IPS-20b (cell line): ENCODE data around the gene NIPAL3.
A peak's percentile ranks its signal among the peaks of the same experiment; 100 is the strongest.
"Not testable (repeated sequence)": the region's sequence is repeated elsewhere in the genome, so short reads cannot be mapped to it uniquely, and the experiment has no call there.

Source experiments
- H3K27ac ChIP-seq: one replicate; pipeline ENCODE4 v1.5.1; 2013; ENCODE audit warnings: low read length
- H3K27me3 ChIP-seq: 2 replicates; pipeline ENCODE4 v1.6.1; 2013; ENCODE audit warnings: mild to moderate bottlenecking, low read length, inconsistent platforms; ENCODE audit not compliant: insufficient read depth
- H3K36me3 ChIP-seq: 2 replicates; pipeline ENCODE4 v1.6.1; 2013; ENCODE audit warnings: low read depth, mild to moderate bottlenecking, inconsistent platforms, low read length, moderate library complexity; ENCODE audit not compliant: insufficient read depth
- H3K4me1 ChIP-seq: 2 replicates; pipeline ENCODE4 v1.6.1; 2013; ENCODE audit warnings: mild to moderate bottlenecking, control low read depth, inconsistent platforms, low read length, moderate library complexity; ENCODE audit not compliant: insufficient read depth
- H3K4me3 ChIP-seq: 2 replicates; pipeline ENCODE4 v1.5.1; 2013; ENCODE audit warnings: mild to moderate bottlenecking, low read length, inconsistent platforms
- H3K9ac ChIP-seq: 2 replicates; pipeline ENCODE4 v1.6.1; 2013; ENCODE audit warnings: low read depth, mild to moderate bottlenecking, inconsistent platforms, low read length, moderate library complexity
- H3K9me3 ChIP-seq: 2 replicates; pipeline ENCODE4 v1.6.1; 2013; ENCODE audit warnings: mild to moderate bottlenecking, low read depth, low read length, inconsistent platforms; ENCODE audit not compliant: insufficient read depth

The NIPAL3 gene

DNA sequence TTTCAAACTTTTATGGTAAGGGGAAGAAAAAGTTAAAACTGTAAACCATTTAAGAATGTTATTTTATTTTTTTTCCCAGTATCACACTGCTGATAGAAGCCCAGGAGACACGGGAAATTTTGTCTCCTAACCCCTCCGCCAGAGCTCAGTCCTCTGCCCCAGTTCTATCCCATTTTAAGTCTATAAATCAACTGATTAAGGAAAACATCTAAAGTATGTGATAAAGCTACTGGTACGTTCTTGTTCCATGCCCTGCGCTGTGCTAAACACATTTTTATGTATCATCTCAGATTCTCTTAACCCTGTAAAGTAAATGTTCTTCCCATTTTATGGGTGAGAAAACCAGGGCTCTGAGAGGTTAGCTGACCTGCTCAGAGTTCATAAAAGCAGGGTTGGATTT is 34.7 kb downstream of the NIPAL3 start:
- H3K36me3 ChIP-seq = no peaks in the 10 kb centered on the region
- no peak overlapping the region for H3K4me3 ChIP-seq
- no peaks in the 10 kb centered on the region for H3K4me1 ChIP-seq
- H3K27me3 ChIP-seq = no peaks in the 10 kb centered on the region
- no peaks in the 10 kb centered on the region for H3K9me3 ChIP-seq
- no peak overlapping the region for H3K9ac ChIP-seq
- no peak overlapping the region for H3K27ac ChIP-seq

DNA sequence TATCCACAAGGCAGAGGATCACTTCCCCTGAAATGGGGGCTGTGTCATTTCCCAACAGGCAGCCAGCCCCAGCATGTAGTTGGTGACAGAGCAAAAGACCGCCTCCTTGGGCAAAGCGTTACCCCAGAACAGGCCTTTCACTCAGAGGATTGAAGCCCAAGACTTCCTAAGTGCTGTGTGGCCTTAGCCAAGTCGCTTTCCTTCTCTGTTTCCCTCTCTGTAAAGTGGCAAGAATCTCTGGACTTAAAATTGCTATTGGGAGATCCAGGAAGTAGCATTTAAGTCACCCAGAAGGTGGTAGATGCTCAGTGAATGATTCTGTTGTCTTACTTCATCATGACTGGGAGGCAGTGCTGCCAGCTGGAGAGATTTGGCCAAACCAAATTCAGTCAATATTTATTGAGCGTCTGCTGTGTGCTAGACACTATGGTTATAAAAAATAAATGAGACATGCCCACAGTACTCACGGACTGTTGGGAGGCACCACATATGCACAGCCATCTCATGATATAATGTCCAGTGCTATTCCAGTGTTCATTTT is 35.3 kb downstream of the NIPAL3 start:
- Histone ChIP-seq H3K9ac (no peak overlapping the region), H3K4me3 (no peak overlapping the region), H3K27ac (no peak overlapping the region), H3K4me1 (no peaks in the 10 kb centered on the region), H3K27me3 (no peaks in the 10 kb centered on the region), H3K36me3 (no peaks in the 10 kb centered on the region), H3K9me3 (no peaks in the 10 kb centered on the region)

DNA sequence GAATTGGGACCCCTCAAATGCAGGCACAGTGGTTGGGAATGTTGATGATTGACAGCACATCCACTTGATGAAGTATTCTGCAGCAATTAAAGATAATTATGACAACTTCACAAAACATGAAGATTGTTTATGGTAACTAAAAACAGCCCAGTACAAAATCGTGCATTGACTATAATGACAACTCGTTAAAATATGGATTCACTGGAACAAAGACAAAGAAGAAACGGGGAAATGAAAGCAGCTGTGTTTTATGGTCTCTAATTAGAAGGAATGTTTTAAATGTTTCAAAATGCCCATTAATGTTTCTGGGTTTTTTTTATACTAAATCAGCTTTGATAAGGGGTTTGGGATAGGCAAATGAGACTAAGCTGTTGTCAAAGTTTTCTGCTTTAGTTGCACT is 36.1 kb downstream of the NIPAL3 start:
- no peaks in the 10 kb centered on the region for H3K36me3 ChIP-seq
- H3K27ac ChIP-seq = no peak overlapping the region
- H3K4me1 ChIP-seq = no peaks in the 10 kb centered on the region
- H3K4me3 ChIP-seq = no peak overlapping the region
- no peak overlapping the region for H3K9ac ChIP-seq
- H3K27me3 ChIP-seq = no peaks in the 10 kb centered on the region
- H3K9me3 ChIP-seq = no peaks in the 10 kb centered on the region

GRCh38 chr1:24452922-24453485 is 37.4 kb downstream of the NIPAL3 start:
- no peaks in the 10 kb centered on the region for H3K4me1 ChIP-seq
- H3K27me3 ChIP-seq = no peaks in the 10 kb centered on the region
- no peaks in the 10 kb centered on the region for H3K9me3 ChIP-seq
- H3K27ac ChIP-seq = no peak overlapping the region
- no peak overlapping the region for H3K4me3 ChIP-seq
- H3K36me3 ChIP-seq = no peaks in the 10 kb centered on the region
- H3K9ac ChIP-seq = no peak overlapping the region

DNA sequence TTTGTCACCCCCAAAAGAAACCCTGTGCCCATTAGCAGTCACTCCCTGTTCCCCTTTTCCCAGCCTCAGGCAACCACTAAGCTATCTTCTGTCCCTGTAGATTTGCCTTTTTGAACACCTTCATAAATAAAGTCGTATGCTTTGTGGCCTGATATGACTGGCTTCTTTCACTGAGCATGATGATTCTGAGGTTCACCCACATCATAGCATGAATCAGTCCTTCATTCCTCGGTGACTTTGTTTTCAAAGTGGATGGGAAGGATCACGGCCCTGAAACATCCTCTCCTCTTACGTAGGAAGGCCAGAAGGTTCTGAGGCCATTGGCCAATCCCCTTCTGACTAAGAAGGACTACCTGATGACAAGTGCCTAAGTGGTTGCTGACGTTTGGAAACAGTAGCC is 39.1 kb downstream of the NIPAL3 start:
- Histone ChIP-seq H3K36me3 (no peaks in the 10 kb centered on the region), H3K9ac (no peak overlapping the region), H3K4me3 (no peak overlapping the region), H3K27me3 (no peaks in the 10 kb centered on the region), H3K4me1 (no peaks in the 10 kb centered on the region), H3K9me3 (no peaks in the 10 kb centered on the region), H3K27ac (no peak overlapping the region)

GRCh38 chr1:24455272-24455671 is 39.7 kb downstream of the NIPAL3 start:
- Histone ChIP-seq H3K9ac (no peak overlapping the region), H3K27me3 (no peaks in the 10 kb centered on the region), H3K27ac (no peak overlapping the region), H3K9me3 (no peaks in the 10 kb centered on the region), H3K36me3 (no peaks in the 10 kb centered on the region), H3K4me3 (no peak overlapping the region), H3K4me1 (no peaks in the 10 kb centered on the region)

DNA sequence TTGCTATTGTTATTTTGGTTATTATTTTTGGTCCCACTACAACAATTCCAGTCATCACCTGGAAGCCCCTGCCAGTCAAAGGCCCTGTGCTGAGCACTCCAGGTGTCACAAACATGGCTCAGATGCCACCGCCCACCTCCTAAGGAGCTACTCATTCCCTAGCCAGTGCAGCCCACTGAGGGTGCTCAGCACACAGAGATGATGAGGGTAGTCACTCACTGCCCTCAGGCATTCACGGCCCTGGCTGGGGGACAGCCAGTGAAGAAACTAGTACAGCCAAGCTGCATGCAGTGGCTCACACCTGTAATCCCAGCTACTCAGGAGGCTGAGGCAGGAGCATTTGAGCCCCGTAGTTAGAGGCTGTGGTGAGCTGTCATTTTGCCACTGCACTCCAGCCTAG is 42.3 kb downstream of the NIPAL3 start:
- Histone ChIP-seq H3K27me3 (no peaks in the 10 kb centered on the region), H3K9me3 (no peaks in the 10 kb centered on the region), H3K36me3 (no peaks in the 10 kb centered on the region), H3K27ac (no peak overlapping the region), H3K4me1 (no peaks in the 10 kb centered on the region), H3K4me3 (no peak overlapping the region), H3K9ac (no peak overlapping the region)

DNA sequence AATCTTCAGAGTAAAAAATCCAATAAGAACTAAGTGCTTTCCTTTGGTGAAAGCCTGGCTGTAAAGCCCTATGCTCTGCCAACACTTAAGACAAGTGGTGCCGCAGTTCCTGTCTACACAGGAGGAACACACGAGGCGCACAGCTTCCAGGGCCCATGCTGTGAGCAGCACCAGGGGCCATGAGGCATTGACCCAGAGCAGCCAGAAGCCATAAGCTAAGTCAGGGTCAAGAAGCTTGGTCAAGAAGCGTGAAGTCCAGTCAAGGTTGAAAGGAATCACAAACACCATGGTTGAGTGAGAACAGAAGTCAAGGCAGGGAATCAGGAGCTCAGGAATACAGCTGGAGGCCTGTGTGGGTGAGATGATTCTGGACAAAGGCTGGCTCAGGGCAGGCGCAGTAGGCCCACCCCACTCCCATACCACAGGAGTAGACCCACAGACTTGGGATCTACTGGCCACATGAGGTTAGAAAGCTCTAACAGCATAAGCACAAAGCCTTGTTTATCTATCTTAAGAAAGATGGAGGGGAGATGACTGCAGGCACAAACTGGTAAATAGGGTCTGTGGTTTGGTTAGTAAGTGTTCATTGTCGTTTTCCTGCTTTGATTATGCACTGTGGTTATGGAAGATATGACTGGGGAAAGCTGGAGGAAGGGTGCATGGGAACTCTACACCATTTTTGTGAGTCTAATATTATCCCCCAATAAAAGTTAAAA is 44.1 kb downstream of the NIPAL3 start:
- Histone ChIP-seq H3K36me3 (no peaks in the 10 kb centered on the region), H3K4me1 (peaks cover 14% of the 10 kb centered on the region)

DNA sequence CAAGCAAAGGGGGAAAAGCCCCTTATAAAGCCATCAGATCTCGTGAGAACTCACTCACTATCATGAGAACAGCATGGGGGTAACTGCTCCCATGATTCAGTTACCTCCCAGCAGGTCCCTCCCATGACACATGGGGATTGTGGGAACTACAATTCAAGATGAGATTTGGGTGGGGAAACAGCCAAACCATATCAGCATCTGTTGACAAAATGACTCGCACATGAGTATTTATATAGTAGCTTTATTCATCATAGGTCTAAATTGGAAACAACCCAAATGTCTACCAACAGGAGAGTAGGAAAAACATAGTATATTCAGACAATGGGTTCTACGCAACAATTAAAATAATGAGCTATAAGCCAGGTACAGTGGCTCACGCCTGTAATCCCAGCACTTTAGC is 46.5 kb downstream of the NIPAL3 start:
- not testable (repeated sequence) for H3K4me3 ChIP-seq, H3K9me3 ChIP-seq, H3K27ac ChIP-seq, H3K27me3 ChIP-seq, H3K9ac ChIP-seq, H3K36me3 ChIP-seq
- peaks cover 29% of the 10 kb centered on the region for H3K4me1 ChIP-seq

More for the DNA sequence above, 44.1 kb downstream of the NIPAL3 start:
- Histone ChIP-seq H3K27me3 (no peaks in the 10 kb centered on the region), H3K4me3 (no peak overlapping the region), H3K9me3 (no peaks in the 10 kb centered on the region), H3K9ac (no peak overlapping the region), H3K27ac (no peak overlapping the region)

DNA sequence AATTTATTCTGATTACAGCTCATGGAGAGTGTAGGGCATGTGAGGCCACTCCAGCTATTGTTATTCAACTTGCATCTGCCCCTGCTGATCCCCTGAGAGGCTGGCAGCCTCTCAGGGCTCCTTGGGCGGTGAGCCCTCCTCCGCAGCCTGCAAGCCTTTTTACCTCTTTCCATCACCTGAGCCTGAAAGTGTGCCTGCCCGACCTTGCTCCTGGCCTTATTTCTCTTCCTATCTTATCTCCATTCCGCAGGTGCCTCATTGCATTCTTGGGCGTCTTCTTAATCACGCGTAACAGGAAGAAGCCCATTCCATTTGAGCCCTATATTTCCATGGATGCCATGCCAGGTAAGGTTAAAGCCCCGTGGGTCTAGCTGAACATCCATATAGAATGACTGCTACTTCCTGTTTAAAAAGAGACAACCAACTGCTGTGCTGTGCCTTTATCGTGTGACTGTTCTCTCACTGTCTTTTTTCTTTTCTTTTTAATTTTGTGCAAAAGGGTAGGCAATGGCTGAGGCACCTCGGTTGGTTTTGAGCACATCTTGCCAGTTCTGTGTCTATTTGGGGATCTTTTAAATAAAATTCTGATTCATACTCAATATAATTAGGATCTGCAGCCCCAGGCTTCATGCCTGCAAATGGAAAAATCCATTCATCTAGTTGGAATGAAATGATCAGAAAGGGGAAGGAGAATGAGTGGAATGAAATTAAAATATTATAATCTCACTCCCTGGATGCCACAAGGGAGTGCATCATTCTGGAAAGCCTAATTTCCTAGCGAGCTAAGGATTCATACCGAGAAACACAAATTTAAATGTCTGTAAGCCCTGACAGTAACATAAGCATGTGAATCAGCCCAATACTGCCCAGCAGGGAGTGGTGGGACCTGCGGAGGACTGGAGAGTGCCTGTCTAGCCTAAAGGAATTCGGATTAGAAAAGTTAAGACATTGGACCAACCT is 48.5 kb downstream of the NIPAL3 start:
- H3K27me3 ChIP-seq = no peaks in the 10 kb centered on the region
- peak overlapping the region; percentile 29 for H3K27ac ChIP-seq
- peak overlapping the region; percentile 65 for H3K4me3 ChIP-seq
- H3K4me1 ChIP-seq = peaks cover 29% of the 10 kb centered on the region
- no peaks in the 10 kb centered on the region for H3K36me3 ChIP-seq
- H3K9me3 ChIP-seq = no peaks in the 10 kb centered on the region
- H3K9ac ChIP-seq = peak overlapping the region; percentile 68; the same call in 1 of the 2 replicates

DNA sequence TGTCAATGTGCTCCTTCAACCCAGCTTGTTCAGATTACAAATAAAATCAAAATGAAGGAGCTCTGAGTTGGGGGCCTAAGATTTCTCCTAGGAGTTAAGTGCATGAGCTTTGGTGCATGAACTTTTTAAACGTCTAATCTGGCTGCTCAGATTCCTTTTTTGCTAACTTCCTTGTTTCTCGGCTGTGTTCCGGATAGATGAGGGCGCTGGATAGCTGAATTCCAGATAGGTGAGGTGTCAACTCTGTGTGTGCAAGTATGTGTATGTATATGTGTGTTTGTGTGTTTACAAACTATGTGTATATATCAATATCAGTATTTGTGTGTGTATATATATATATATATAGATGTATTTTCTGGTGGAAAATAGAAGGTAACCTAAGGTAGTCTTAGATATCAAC is 49.5 kb downstream of the NIPAL3 start:
- Histone ChIP-seq H3K4me1 (peaks cover 29% of the 10 kb centered on the region), H3K36me3 (no peaks in the 10 kb centered on the region), H3K27me3 (no peaks in the 10 kb centered on the region), H3K9ac (peak overlapping the region; percentile 32; the same call in 1 of the 2 replicates), H3K4me3 (peak overlapping the region; percentile 65), H3K9me3 (no peaks in the 10 kb centered on the region), H3K27ac (peak overlapping the region; percentile 13)
